ENCODE data around the gene EFEMP1. TPM values are rescaled to one million over a fixed set of nuclear protein-coding genes. Genes with fewer than 3 reads are reported as not detected.

The EFEMP1 gene
- total and polyA plus RNA-seq, 2 experiments from 2014 or later: 0.66 to 2.4 TPM

DNA sequence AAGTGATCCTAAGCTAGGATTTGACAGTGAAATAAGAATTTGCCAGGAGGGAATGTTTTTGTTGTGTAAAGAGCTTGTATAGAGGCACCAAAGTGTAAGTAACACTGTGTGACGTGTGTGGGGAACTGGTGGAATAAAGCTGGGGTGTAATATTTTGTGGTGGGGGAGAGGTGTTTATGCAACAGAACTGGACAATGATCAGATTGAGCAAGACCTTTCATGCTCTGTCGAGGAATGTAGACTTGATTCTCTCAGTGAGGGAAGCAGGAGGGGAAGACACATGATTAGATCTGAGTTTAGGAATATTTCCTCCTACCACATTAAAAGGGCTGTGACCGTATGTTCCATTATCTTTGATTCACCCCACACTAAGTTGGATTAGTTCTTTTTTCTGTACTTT, 43.6 kb downstream of the EFEMP1 start:
- no peaks in the 10 kb centered on the region for H3K27me3 ChIP-seq
- TF ChIP-seq, protein P1, sequence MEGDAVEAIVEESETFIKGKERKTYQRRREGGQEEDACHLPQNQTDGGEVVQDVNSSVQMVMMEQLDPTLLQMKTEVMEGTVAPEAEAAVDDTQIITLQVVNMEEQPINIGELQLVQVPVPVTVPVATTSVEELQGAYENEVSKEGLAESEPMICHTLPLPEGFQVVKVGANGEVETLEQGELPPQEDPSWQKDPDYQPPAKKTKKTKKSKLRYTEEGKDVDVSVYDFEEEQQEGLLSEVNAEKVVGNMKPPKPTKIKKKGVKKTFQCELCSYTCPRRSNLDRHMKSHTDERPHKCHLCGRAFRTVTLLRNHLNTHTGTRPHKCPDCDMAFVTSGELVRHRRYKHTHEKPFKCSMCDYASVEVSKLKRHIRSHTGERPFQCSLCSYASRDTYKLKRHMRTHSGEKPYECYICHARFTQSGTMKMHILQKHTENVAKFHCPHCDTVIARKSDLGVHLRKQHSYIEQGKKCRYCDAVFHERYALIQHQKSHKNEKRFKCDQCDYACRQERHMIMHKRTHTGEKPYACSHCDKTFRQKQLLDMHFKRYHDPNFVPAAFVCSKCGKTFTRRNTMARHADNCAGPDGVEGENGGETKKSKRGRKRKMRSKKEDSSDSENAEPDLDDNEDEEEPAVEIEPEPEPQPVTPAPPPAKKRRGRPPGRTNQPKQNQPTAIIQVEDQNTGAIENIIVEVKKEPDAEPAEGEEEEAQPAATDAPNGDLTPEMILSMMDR (IDR thresholded peaks at IDR 0.05; ENCODE audit: low read depth, low read length): no peak
- H3K36me3 ChIP-seq: no peaks in the 10 kb centered on the region
- no peaks in the 10 kb centered on the region for H3K9me3 ChIP-seq (ENCODE audit: low read depth)
- DNase-seq (ENCODE audit: low read depth in 1 of 2, low spot score in 1 of 2): peak in 1 of 2 donors; percentile 94
- H3K27ac ChIP-seq: no peak overlapping the region
- no peak overlapping the region for H3K4me3 ChIP-seq
- no peaks in the 10 kb centered on the region for H3K4me1 ChIP-seq (ENCODE audit: low read depth)

DNA sequence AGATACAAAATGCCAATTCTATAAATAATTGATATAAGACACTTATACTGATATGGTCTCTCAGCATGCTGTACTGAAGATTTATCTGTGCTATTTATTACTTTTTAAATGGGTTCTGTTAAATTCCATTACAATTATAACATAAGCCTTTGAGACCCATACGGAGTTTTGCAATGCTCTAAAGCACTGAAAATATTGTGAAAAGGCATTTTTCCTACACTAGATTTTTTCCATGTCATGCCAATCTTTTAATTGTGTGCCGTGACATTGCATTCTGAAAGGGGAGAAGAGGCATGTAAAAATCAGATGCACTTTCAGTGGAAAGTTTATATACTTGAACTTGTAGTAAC, 46.5 kb downstream of the EFEMP1 start:
- no peaks in the 10 kb centered on the region for H3K9me3 ChIP-seq (ENCODE audit: low read depth)
- H3K4me3 ChIP-seq: no peak overlapping the region
- no peaks in the 10 kb centered on the region for H3K27me3 ChIP-seq
- no peak overlapping the region for H3K27ac ChIP-seq
- H3K36me3 ChIP-seq: no peaks in the 10 kb centered on the region
- TF ChIP-seq, protein P1 (IDR thresholded peaks at IDR 0.05; ENCODE audit: low read depth, low read length): no peak
- H3K4me1 ChIP-seq (ENCODE audit: low read depth): no peaks in the 10 kb centered on the region
- DNase-seq (ENCODE audit: low read depth in 1 of 2, low spot score in 1 of 2): peak in 1 of 2 donors; percentile 34

DNA sequence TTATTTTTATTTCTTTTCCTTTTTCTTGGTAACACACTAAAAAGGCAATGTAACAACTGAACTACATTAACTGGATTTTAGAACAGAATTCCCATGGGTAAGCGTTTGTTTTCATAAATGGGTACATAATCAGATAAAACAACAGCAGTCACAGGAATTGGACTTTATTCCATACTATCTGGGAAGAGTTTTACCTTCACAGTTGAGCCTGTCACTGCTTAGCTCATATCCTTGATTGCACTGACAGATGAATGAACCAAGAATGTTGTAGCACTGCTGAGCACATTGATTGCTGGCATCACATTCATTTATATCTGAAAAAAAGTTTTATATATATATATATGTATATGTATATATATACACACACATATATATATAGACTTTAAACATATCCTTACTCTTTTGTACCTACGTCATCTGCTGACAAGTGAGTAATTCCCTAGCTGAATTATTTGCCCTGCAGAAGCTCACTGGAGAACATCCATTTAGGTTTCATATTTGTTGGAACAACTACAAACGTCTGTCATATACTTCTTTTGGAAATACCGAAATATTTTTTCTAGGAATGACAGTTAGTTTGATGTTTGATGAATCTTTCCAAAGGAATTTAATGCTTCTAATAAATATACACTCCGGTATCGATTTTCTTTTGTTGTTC, 47.0 kb downstream of the EFEMP1 start:
- no peaks in the 10 kb centered on the region for H3K27me3 ChIP-seq
- no peaks in the 10 kb centered on the region for H3K4me1 ChIP-seq (ENCODE audit: low read depth)
- H3K27ac ChIP-seq: no peak overlapping the region
- H3K9me3 ChIP-seq (ENCODE audit: low read depth): no peaks in the 10 kb centered on the region
- no peaks in the 10 kb centered on the region for H3K36me3 ChIP-seq
- TF ChIP-seq, protein P1 (IDR thresholded peaks at IDR 0.05; ENCODE audit: low read depth, low read length): no peak
- H3K4me3 ChIP-seq: no peak overlapping the region
- DNase-seq (ENCODE audit: low read depth in 1 of 2, low spot score in 1 of 2): no peak

DNA sequence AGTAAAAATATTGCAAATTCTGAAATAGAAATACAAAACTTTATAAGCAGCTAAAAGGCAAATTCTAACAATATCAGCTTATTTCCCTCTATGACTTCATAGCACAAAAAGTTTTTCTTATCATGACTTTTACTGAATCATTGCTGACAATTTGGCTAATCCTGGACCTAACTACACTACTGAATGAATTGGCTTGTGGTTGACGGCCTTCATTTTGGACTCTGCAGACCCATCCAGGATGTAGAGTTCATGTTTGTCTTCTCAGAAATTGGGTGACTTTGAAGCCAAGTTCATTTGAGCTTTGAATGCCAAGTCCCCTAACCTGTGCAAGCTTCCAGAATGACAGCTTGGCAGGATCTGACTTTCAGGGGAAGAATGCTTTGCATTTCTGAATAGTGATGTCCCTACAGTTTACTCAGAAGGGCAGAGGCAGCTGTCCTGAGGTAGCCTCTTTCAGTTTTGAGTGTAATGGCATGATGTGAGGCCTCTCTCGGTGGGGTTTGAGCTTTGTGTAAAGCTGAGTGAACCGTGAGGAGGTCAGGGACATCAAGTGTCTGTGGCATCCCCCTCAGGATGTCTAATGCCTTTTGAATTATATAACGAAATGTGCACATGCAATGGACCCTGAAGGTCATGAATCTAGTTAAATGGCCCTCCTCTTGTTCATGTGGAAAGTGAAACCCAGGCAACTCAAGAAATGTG, 48.0 kb downstream of the EFEMP1 start:
- Histone ChIP-seq H3K27ac (no peak overlapping the region), H3K36me3 (no peaks in the 10 kb centered on the region), H3K27me3 (no peaks in the 10 kb centered on the region), H3K4me3 (no peak overlapping the region), H3K9me3 (ENCODE audit: low read depth) (no peaks in the 10 kb centered on the region), H3K4me1 (ENCODE audit: low read depth) (no peaks in the 10 kb centered on the region)
- TF ChIP-seq, protein P1 (IDR thresholded peaks at IDR 0.05; ENCODE audit: low read depth, low read length): no peak
- DNase-seq (ENCODE audit: low read depth in 1 of 2, low spot score in 1 of 2): peak in 1 of 2 donors; percentile 60

DNA sequence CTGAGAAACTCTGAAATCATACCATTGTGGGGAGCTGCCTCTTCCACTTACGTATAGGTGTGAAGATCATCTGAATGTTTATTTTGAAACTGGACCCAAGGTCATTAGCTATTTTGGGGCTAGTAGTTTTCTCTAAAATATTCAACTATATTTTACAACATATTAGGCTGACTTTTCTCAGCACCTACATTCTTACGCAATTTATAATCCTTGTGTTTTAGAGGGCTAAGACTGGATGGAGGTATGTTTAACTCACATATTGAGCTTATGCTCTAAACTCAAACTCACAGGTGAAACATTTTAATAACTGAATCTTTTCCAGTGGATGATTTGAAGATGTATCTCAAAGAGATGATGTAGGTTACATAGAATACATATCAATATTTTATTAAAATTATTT, 49.2 kb downstream of the EFEMP1 start:
- H3K4me1 ChIP-seq (ENCODE audit: low read depth): no peaks in the 10 kb centered on the region
- TF ChIP-seq, protein P1 (IDR thresholded peaks at IDR 0.05; ENCODE audit: low read depth, low read length): no peak
- H3K9me3 ChIP-seq (ENCODE audit: low read depth): no peaks in the 10 kb centered on the region
- no peaks in the 10 kb centered on the region for H3K36me3 ChIP-seq
- H3K27me3 ChIP-seq: no peaks in the 10 kb centered on the region
- H3K4me3 ChIP-seq: no peak overlapping the region
- H3K27ac ChIP-seq: no peak overlapping the region
- no peak for DNase-seq (ENCODE audit: low read depth in 1 of 2, low spot score in 1 of 2)

All from cardiac muscle cell (in vitro differentiated cells and primary cell).